GM12878 (cell line): ENCODE measurements around the gene CDKL4. TPM values are rescaled to one million over a fixed set of nuclear protein-coding genes. Genes with fewer than 3 reads are reported as not detected.

Source experiments
- ATAC-seq: fragments of 200-7000 bp; cut with Tn5 transposase; 3 replicates; pipeline ENCODE4 v1.9.1; 2020; ENCODE audit warnings: mild to moderate bottlenecking, moderate library complexity
- BruUV-seq: library from RNA; stranded (reverse); fragments of 400-500 nt; replicated peaks from 2 replicates; lab custom pipeline; 2021; lab: Mats Ljungman, UMichigan
- CTCF ChIA-PET: fragments of 300-600 bp; sonication (Branson Sonifier 250); formaldehyde crosslinking; extraction: SDS; loops from one replicate; lab custom pipeline; 2021; ENCODE audit warnings: inconsistent platforms; lab: Yijun Ruan, JAX
- POLR2A ChIA-PET: fragments of 350-600 bp; formaldehyde crosslinking; extraction: SDS; loops from one replicate; lab custom pipeline; 2021; ENCODE audit warnings: inconsistent platforms; lab: Charles Lee
- RAD21 ChIA-PET: fragments of 300-600 bp; sonication (Branson Sonifier 250); formaldehyde crosslinking; loops from one replicate; lab custom pipeline; 2023; ENCODE audit warnings: antibody characterized with exemption; ENCODE audit not compliant: unreplicated experiment; lab: Charles Lee
- SMC1A ChIA-PET: fragments of 300-600 bp; sonication (Branson Sonifier 250); formaldehyde crosslinking; loops from one replicate; lab custom pipeline; 2023; ENCODE audit not compliant: unreplicated experiment, uncharacterized antibody; lab: Charles Lee
- DNase-seq: peaks from one replicate; pipeline ENCODE4 v3.0.0-alpha.2; 2011; ENCODE audit warnings: low read depth, low spot score
- FAIRE-seq: peaks from 3 replicates; lab custom pipeline; 2011; peaks lifted over from hg19 to GRCh38; lab: Jason Lieb, UNC
- H2AFZ ChIP-seq: 2 replicates; pipeline ENCODE4 v1.6.0; 2011; ENCODE audit warnings: low read depth, low read length, control low read depth; ENCODE audit not compliant: control insufficient read depth
- H3K27ac ChIP-seq: 2 replicates; pipeline ENCODE4 v1.5.1; 2011; ENCODE audit warnings: control low read depth; ENCODE audit not compliant: control insufficient read depth, insufficient read depth
- H3K27me3 ChIP-seq, 2 experiments: replicated peaks in 1 of 2; 2 replicates each; pipeline versions ENCODE4 v1.6.0 to v1.6.1; 2011; ENCODE audit warnings: low read length in 1 of 2; ENCODE audit not compliant: control insufficient read depth in 2 of 2, insufficient read depth in 2 of 2
- H3K36me3 ChIP-seq, 2 experiments: 2 replicates each; pipeline ENCODE4 v1.5.1; 2011; ENCODE audit warnings: low read length in 1 of 2; ENCODE audit not compliant: control insufficient read depth in 2 of 2, insufficient read depth in 2 of 2
- H3K4me1 ChIP-seq: 2 replicates; pipeline ENCODE4 v1.6.1; 2011; ENCODE audit warnings: mild to moderate bottlenecking, low read length, moderate library complexity, mixed read lengths; ENCODE audit not compliant: control insufficient read depth, insufficient read depth
- H3K4me2 ChIP-seq: 2 replicates; pipeline ENCODE4 v1.6.0; 2011; ENCODE audit warnings: control low read depth; ENCODE audit not compliant: control insufficient read depth, insufficient read depth
- H3K4me3 ChIP-seq: fragments of 200-600 bp; sonication (generic); 2 replicates; pipeline ENCODE4 v1.5.1; 2016
- H3K79me2 ChIP-seq: 2 replicates; pipeline ENCODE4 v1.6.0; 2011; ENCODE audit warnings: low read length; ENCODE audit not compliant: control insufficient read depth, insufficient read depth
- H3K9ac ChIP-seq: 2 replicates; pipeline ENCODE4 v1.8.0; 2011; ENCODE audit warnings: low read length, control low read depth, mixed read lengths; ENCODE audit not compliant: control insufficient read depth, insufficient read depth
- H3K9me3 ChIP-seq: replicated peaks from 3 replicates; pipeline ENCODE4 v1.5.1; 2011; ENCODE audit warnings: mild to moderate bottlenecking, low read length; ENCODE audit not compliant: control insufficient read depth, insufficient read depth
- H4K20me1 ChIP-seq: 2 replicates; pipeline ENCODE4 v1.6.0; 2011; ENCODE audit not compliant: control insufficient read depth, insufficient read depth
- FOXK2 ChIP-seq: fragments of 450-650 bp; IDR thresholded peaks from 2 replicates; pipeline ENCODE4 v1.6.1; 2017; ENCODE audit warnings: mild to moderate bottlenecking, moderate library complexity
- IKZF1 ChIP-seq: fragments of 450-650 bp; conservative IDR thresholded peaks from 2 replicates; pipeline ENCODE4 v1.6.1; 2017; ENCODE audit warnings: antibody characterized with exemption, mild to moderate bottlenecking
- KLF5 ChIP-seq: fragments of 450-650 bp; IDR thresholded peaks from 2 replicates; pipeline ENCODE4 v1.6.1; 2014; ENCODE audit warnings: mild to moderate bottlenecking; ENCODE audit not compliant: partially characterized antibody
- MTA3 ChIP-seq: IDR thresholded peaks from 2 replicates; pipeline ENCODE4 v1.6.1; 2012; ENCODE audit warnings: low read length, inconsistent platforms, borderline replicate concordance
- NFIC ChIP-seq: IDR thresholded peaks from 2 replicates; pipeline ENCODE4 v1.6.1; 2012; ENCODE audit warnings: low read depth, mild to moderate bottlenecking, inconsistent platforms, low read length, moderate library complexity
- NR2C2 ChIP-seq: IDR thresholded peaks from 2 replicates; pipeline ENCODE4 v1.6.1; 2011; ENCODE audit warnings: borderline replicate concordance, low read depth; ENCODE audit not compliant: control insufficient read depth, insufficient read length
- RBBP5 ChIP-seq: fragments of 200-600 bp; sonication (generic); conservative IDR thresholded peaks from 2 replicates; pipeline ENCODE4 v1.6.1; 2016
- SMAD1 ChIP-seq: fragments of 450-650 bp; IDR thresholded peaks from 2 replicates; pipeline ENCODE4 v1.6.1; 2018; ENCODE audit warnings: mild to moderate bottlenecking, low read depth; ENCODE audit not compliant: partially characterized antibody
- WRNIP1 ChIP-seq: IDR thresholded peaks from 2 replicates; pipeline ENCODE4 v1.6.1; 2011; ENCODE audit warnings: low read depth, low read length, improper control_type of control experiment, borderline replicate concordance
- WGBS: methylation state at CpG from one replicate; pipeline ENCODE4 v1.1.6; 2016; ENCODE audit warnings: low lambda C conversion rate; ENCODE audit not compliant: insufficient replicate concordance, insufficient coverage; ENCODE audit errors: missing lambda C conversion rate; 5-methylcytosine and 5-hydroxymethylcytosine counted together
- in situ Hi-C: fragments of 300-500 bp; cut with MboI; formaldehyde crosslinking; loops from 9 replicates; pipeline ENCODE4 v1.14.3; 2018; ENCODE audit warnings: mixed read lengths
- intact Hi-C: fragments of 100-400 bp; cut with micrococcal nuclease; formaldehyde crosslinking; loops from one replicate; pipeline ENCODE4 v1.14.2; 2022; ENCODE audit not compliant: unreplicated experiment
- polyA plus RNA-seq, 11 experiments: library from polyadenylated mRNA; depleted of rRNA in 4 of 11; unstranded in 6 of 11; stranded (reverse) in 5 of 11; fragments of >200 nt; fragmentation: Nextera tagmentation in 4 of 11; fragmentation: Illumina TruSeq in 1 of 11; extraction: Ambion mirVana in 4 of 11; extraction: Trizol in 1 of 11; gene quantifications; 1 replicate in 1 of 11; 2 replicates in 10 of 11; pipeline versions ENCODE4 v1.2.1 to v1.2.3, GENCODE V29; 2011 to 2016; ENCODE audit warnings: inconsistent platforms in 2 of 11, missing spikeins in 2 of 11, low read depth in 1 of 11
- total RNA-seq, 4 experiments: library from RNA; depleted of rRNA in 3 of 4; stranded (reverse); fragments of >200 nt in 3 of 4; fragmentation: Illumina TruSeq in 1 of 4; extraction: Trizol in 1 of 4; gene quantifications; 2 replicates each; pipeline versions ENCODE4 v1.2.1 to v1.2.3, GENCODE V29; 2013 to 2021
- TF ChIP-seq, protein P1 (sequence below): fragments of 450-650 bp; IDR thresholded peaks from 2 replicates; pipeline ENCODE4 v1.6.1; 2017; ENCODE audit warnings: low read depth, mild to moderate bottlenecking, moderate library complexity
- TF ChIP-seq, protein P2 (sequence below): fragments of 450-650 bp; formaldehyde crosslinking; IDR thresholded peaks from 2 replicates; pipeline ENCODE4 v1.4.0; 2022; ENCODE audit warnings: mild to moderate bottlenecking, moderate library complexity
- TF ChIP-seq, protein P3 (sequence below): IDR thresholded peaks from 2 replicates; pipeline ENCODE4 v1.6.1; 2011; ENCODE audit warnings: mild to moderate bottlenecking, low read depth, low read length, moderate library complexity; ENCODE audit not compliant: insufficient replicate concordance
- TF ChIP-seq, protein P4 (sequence below): fragments of 450-650 bp; IDR thresholded peaks from 2 replicates; pipeline ENCODE4 v1.6.1; 2017; ENCODE audit warnings: mild to moderate bottlenecking, moderate library complexity
- TF ChIP-seq, protein P5 (sequence below): fragments of 450-650 bp; IDR thresholded peaks from 2 replicates; pipeline ENCODE4 v1.6.1; 2016; ENCODE audit warnings: mild to moderate bottlenecking

The CDKL4 gene
- total and polyA plus RNA-seq, 10 of the 15 experiments (the other 5 are each of a cell fraction or from before 2014, with no cell fraction given), result not detected

DNA sequence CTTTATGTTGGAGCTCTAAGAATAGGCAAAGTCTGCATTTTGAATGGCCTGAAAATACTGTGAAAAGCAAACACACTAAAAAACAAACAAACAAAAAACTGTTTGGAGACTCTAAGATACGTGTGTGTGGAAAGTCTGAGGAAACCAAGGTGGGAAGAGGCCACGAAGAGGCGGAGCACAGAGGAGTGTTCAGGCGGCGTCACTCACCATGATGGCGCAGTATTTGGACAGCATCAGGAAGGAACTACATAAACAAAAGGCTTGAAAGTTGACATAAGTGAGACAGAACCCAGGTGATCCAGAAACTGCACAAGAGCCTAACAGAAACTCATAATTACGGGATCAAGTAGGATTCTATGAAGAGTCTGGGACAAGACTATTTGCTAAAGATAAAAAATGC, 72.1 kb downstream of the CDKL4 start:
- H3K36me3 ChIP-seq, result no peaks in the 10 kb centered on the region
- ChIA-PET SMC1A (no interaction called here), RAD21 (no interaction called here), CTCF (no interaction called here), POLR2A (no interaction called here)
- H3K4me1 ChIP-seq, result no peaks in the 10 kb centered on the region
- DNase-seq (no peak), FAIRE-seq (no peak), ATAC-seq (no peak)
- no peaks in the 10 kb centered on the region for H3K9me3 ChIP-seq
- no peaks in the 10 kb centered on the region for H3K27me3 ChIP-seq
- BruUV-seq, result no TSS peak
- H3K9ac ChIP-seq, result no peak overlapping the region
- H3K4me2 ChIP-seq, result no peak overlapping the region
- H3K4me3 ChIP-seq, result no peak overlapping the region
- H2AFZ ChIP-seq, result no peak overlapping the region
- H4K20me1 ChIP-seq, result no peaks in the 10 kb centered on the region
- intact Hi-C loops (no loop called here), in situ Hi-C loops (no loop called here)
- H3K27ac ChIP-seq, result no peak overlapping the region
- H3K79me2 ChIP-seq, result no peaks in the 10 kb centered on the region
- 82% methylated on average over 7 of the region's 7 CpGs for WGBS
- TF ChIP-seq, protein P1, sequence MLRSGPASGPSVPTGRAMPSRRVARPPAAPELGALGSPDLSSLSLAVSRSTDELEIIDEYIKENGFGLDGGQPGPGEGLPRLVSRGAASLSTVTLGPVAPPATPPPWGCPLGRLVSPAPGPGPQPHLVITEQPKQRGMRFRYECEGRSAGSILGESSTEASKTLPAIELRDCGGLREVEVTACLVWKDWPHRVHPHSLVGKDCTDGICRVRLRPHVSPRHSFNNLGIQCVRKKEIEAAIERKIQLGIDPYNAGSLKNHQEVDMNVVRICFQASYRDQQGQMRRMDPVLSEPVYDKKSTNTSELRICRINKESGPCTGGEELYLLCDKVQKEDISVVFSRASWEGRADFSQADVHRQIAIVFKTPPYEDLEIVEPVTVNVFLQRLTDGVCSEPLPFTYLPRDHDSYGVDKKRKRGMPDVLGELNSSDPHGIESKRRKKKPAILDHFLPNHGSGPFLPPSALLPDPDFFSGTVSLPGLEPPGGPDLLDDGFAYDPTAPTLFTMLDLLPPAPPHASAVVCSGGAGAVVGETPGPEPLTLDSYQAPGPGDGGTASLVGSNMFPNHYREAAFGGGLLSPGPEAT, result no peak
- TF ChIP-seq MTA3, result no peak
- TF ChIP-seq, protein P2, sequence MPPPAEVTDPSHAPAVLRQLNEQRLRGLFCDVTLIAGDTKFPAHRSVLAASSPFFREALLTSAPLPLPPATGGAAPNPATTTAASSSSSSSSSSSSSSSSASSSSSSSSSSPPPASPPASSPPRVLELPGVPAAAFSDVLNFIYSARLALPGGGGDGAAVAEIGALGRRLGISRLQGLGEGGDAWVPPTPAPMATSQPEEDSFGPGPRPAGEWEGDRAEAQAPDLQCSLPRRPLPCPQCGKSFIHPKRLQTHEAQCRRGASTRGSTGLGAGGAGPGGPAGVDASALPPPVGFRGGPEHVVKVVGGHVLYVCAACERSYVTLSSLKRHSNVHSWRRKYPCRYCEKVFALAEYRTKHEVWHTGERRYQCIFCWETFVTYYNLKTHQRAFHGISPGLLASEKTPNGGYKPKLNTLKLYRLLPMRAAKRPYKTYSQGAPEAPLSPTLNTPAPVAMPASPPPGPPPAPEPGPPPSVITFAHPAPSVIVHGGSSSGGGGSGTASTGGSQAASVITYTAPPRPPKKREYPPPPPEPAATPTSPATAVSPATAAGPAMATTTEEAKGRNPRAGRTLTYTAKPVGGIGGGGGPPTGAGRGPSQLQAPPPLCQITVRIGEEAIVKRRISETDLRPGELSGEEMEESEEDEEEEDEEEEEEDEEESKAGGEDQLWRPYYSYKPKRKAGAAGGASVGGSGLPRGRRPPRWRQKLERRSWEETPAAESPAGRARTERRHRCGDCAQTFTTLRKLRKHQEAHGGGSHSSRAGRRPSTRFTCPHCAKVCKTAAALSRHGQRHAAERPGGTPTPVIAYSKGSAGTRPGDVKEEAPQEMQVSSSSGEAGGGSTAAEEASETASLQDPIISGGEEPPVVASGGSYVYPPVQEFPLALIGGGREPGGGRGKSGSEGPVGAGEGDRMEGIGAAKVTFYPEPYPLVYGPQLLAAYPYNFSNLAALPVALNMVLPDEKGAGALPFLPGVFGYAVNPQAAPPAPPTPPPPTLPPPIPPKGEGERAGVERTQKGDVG (CRISPR knock-in tag), result no peak
- no peak for TF ChIP-seq NR2C2
- TF ChIP-seq NFIC, result no peak
- TF ChIP-seq, protein P3, sequence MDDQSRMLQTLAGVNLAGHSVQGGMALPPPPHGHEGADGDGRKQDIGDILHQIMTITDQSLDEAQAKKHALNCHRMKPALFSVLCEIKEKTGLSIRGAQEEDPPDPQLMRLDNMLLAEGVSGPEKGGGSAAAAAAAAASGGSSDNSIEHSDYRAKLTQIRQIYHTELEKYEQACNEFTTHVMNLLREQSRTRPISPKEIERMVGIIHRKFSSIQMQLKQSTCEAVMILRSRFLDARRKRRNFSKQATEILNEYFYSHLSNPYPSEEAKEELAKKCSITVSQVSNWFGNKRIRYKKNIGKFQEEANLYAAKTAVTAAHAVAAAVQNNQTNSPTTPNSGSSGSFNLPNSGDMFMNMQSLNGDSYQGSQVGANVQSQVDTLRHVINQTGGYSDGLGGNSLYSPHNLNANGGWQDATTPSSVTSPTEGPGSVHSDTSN, result no peak
- no peak for TF ChIP-seq SMAD1
- no peak for TF ChIP-seq FOXK2
- TF ChIP-seq WRNIP1, result no peak
- TF ChIP-seq, protein P4, sequence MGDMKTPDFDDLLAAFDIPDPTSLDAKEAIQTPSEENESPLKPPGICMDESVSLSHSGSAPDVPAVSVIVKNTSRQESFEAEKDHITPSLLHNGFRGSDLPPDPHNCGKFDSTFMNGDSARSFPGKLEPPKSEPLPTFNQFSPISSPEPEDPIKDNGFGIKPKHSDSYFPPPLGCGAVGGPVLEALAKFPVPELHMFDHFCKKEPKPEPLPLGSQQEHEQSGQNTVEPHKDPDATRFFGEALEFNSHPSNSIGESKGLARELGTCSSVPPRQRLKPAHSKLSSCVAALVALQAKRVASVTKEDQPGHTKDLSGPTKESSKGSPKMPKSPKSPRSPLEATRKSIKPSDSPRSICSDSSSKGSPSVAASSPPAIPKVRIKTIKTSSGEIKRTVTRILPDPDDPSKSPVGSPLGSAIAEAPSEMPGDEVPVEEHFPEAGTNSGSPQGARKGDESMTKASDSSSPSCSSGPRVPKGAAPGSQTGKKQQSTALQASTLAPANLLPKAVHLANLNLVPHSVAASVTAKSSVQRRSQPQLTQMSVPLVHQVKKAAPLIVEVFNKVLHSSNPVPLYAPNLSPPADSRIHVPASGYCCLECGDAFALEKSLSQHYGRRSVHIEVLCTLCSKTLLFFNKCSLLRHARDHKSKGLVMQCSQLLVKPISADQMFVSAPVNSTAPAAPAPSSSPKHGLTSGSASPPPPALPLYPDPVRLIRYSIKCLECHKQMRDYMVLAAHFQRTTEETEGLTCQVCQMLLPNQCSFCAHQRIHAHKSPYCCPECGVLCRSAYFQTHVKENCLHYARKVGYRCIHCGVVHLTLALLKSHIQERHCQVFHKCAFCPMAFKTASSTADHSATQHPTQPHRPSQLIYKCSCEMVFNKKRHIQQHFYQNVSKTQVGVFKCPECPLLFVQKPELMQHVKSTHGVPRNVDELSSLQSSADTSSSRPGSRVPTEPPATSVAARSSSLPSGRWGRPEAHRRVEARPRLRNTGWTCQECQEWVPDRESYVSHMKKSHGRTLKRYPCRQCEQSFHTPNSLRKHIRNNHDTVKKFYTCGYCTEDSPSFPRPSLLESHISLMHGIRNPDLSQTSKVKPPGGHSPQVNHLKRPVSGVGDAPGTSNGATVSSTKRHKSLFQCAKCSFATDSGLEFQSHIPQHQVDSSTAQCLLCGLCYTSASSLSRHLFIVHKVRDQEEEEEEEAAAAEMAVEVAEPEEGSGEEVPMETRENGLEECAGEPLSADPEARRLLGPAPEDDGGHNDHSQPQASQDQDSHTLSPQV, result no peak
- no peak for TF ChIP-seq IKZF1
- TF ChIP-seq KLF5, result no peak
- no peak for TF ChIP-seq RBBP5
- TF ChIP-seq, protein P5, sequence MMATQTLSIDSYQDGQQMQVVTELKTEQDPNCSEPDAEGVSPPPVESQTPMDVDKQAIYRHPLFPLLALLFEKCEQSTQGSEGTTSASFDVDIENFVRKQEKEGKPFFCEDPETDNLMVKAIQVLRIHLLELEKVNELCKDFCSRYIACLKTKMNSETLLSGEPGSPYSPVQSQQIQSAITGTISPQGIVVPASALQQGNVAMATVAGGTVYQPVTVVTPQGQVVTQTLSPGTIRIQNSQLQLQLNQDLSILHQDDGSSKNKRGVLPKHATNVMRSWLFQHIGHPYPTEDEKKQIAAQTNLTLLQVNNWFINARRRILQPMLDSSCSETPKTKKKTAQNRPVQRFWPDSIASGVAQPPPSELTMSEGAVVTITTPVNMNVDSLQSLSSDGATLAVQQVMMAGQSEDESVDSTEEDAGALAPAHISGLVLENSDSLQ, result no peak
